ENCODE data around the gene GSK3A. TPM values are rescaled to one million over a fixed set of nuclear protein-coding genes. Genes with fewer than 3 reads are reported as not detected.
A peak's percentile ranks its signal among the peaks of the same experiment; 100 is the strongest.

Gene GSK3A
- total and polyA plus RNA-seq, 9 of the 15 experiments (the other 6 are each of a cell fraction or from before 2014, with no cell fraction given): 0.62 to 90.7 (median 33.3) TPM

- TF ChIP-seq ZNF740 (CRISPR knock-in tag; IDR thresholded peaks at IDR 0.05) (peak; percentile 83; the same call in 1 of the 2 replicates), ZNF740 (tag; IDR thresholded peaks at IDR 0.05) (peak in 1 of 2 experiments; percentile 68; a peak in 2 of 4 replicates), USF1 (CRISPR knock-in tag; IDR thresholded peaks at IDR 0.05) (peak; percentile 73), HMG20A (CRISPR knock-in tag; conservative IDR thresholded peaks at IDR 0.05) (no peak), ZBED1 (IDR thresholded peaks at IDR 0.05) (peak; percentile 63; the same call in 1 of the 2 replicates), POLR2A (conservative IDR thresholded peaks at IDR 0.05) (peak; percentile 76), ZSCAN32 (CRISPR knock-in tag; IDR thresholded peaks at IDR 0.05) (no peak), TCF7L2 (IDR thresholded peaks at IDR 0.05; ENCODE audit: low read depth, low read length) (no peak), CUX1 (CRISPR knock-in tag; IDR thresholded peaks at IDR 0.05) (no peak), ZEB2 (IDR thresholded peaks at IDR 0.05) (peak; percentile 60), FOXK2 (conservative IDR thresholded peaks at IDR 0.05 in 1 of 2, IDR thresholded peaks at IDR 0.05 in 1 of 2; ENCODE audit: low read depth in 2 of 2) (peak in 1 of 2 experiments; percentile 59; a peak in 2 of 4 replicates), SMAD1 (IDR thresholded peaks at IDR 0.05; ENCODE audit: low read depth, low read length, partially characterized antibody) (peak; percentile 51), ZNF449 (CRISPR knock-in tag; IDR thresholded peaks at IDR 0.05) (no peak), ZNF24 (IDR thresholded peaks at IDR 0.05) (no peak), BHLHE40 (IDR thresholded peaks at IDR 0.05; ENCODE audit: low read length) (peak; percentile 88), TCF7 (IDR thresholded peaks at IDR 0.05; ENCODE audit: borderline replicate concordance) (no peak), ZNF583 (CRISPR knock-in tag; IDR thresholded peaks at IDR 0.05) (no peak), ZNF274 (IDR thresholded peaks at IDR 0.05; ENCODE audit: borderline replicate concordance, low read depth, low read length) (no peak), ZNF133 (CRISPR knock-in tag; IDR thresholded peaks at IDR 0.05) (no peak), SRSF3 (IDR thresholded peaks at IDR 0.05; ENCODE audit: insufficient read depth, low read length) (no peak; the same call in 1 of the 2 replicates)
Observed at GRCh38 chr19:42217520-42218437, 24.6 kb downstream of the GSK3A start, which contains the start of gene DEDD2 (continued).
